ENCODE measurements around the gene MAST4. TPM values are rescaled to one million over a fixed set of nuclear protein-coding genes. Genes with fewer than 3 reads are reported as not detected.

Gene MAST4
- total RNA-seq, 4 donors from 2014 or later: 19.5 to 44.1 (median 24.1) TPM

GRCh38 chr5:66932457-66932856 lies 336.3 kb downstream of the MAST4 start:
- WGBS, 2 donors: 82 to 85% methylated on average over 3 of the region's 3 CpGs
- no peak for DNase-seq (ENCODE audit: low spot score in 2 of 2)

DNA sequence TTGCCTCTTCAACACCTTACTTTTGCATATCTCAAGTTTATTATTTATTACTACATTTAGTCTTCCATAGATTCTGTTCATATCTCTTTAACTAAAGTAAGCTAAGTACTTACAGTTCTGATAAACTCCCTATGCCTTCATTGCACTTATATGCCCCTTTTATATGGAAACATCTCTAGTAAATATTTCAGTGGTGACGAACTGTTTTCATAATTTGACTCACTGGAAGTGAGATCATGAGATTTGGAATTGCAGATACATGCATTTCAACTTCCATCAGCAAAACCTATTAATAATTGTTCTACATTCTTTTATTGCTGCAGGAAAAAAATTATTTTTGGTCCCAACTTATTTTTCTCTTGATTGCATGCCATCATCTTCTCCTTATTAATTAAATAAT lies 336.9 kb downstream of the MAST4 start:
- H3K27me3 ChIP-seq: no peaks in the 10 kb centered on the region
- H3K27ac ChIP-seq: no peak overlapping the region
- 68 to 79% methylated on average over 1 of the region's 1 CpG for whole genome bisulfite sequencing, 2 donors
- H3K36me3 ChIP-seq: no peaks in the 10 kb centered on the region
- no peak overlapping the region for H3K4me3 ChIP-seq
- TF ChIP-seq EP300 (IDR thresholded peaks at IDR 0.05) (no peak), CTCF (IDR thresholded peaks at IDR 0.05) (no peak), POLR2A (IDR thresholded peaks at IDR 0.05) (no peak)
- no peaks in the 10 kb centered on the region for H3K4me1 ChIP-seq
- no peak for DNase-seq (ENCODE audit: low spot score in 2 of 2)
- H3K9me3 ChIP-seq: no peaks in the 10 kb centered on the region

More at GRCh38 chr5:66932457-66932856, 336.3 kb downstream of the MAST4 start:
- H3K27me3 ChIP-seq: no peaks in the 10 kb centered on the region
- H3K4me1 ChIP-seq: no peaks in the 10 kb centered on the region
- no peak overlapping the region for H3K4me3 ChIP-seq
- H3K36me3 ChIP-seq: no peaks in the 10 kb centered on the region
- H3K9me3 ChIP-seq: no peaks in the 10 kb centered on the region
- no peak for TF ChIP-seq CTCF (IDR thresholded peaks at IDR 0.05)
- TF ChIP-seq EP300 (IDR thresholded peaks at IDR 0.05): no peak
- TF ChIP-seq POLR2A (IDR thresholded peaks at IDR 0.05): no peak
- H3K27ac ChIP-seq: no peak overlapping the region

DNA sequence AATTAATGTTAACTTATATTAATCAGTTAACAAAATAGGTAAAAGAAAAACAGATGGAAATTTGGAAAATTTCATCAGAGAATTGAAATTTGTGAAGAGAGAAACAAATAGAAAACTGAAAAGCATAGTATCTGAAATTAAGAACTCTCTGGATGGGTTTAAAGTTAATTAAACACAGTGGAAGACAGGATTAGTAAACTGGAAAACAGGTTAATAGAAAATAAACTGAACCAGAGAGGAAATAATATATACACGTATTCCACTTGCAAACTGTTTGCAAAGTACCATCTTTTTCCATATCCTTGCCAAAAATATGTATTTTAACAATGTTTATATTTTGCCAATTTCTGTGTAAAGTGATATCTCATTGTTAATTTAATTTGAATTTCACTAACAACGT lies 342.9 kb downstream of the MAST4 start:
- TF ChIP-seq EP300 (IDR thresholded peaks at IDR 0.05) (no peak), POLR2A (IDR thresholded peaks at IDR 0.05) (no peak), CTCF (IDR thresholded peaks at IDR 0.05) (no peak)
- H3K36me3 ChIP-seq: no peaks in the 10 kb centered on the region
- 93 to 94% methylated on average over 2 of the region's 2 CpGs for WGBS, 2 donors
- DNase-seq (ENCODE audit: low spot score in 2 of 2): no peak
- peaks cover 0 to 3% (median 0%) of the 10 kb centered on the region in 4 donors for H3K9me3 ChIP-seq
- no peak overlapping the region for H3K4me3 ChIP-seq
- H3K27ac ChIP-seq: no peak overlapping the region
- no peaks in the 10 kb centered on the region for H3K27me3 ChIP-seq
- H3K4me1 ChIP-seq: no peaks in the 10 kb centered on the region

DNA sequence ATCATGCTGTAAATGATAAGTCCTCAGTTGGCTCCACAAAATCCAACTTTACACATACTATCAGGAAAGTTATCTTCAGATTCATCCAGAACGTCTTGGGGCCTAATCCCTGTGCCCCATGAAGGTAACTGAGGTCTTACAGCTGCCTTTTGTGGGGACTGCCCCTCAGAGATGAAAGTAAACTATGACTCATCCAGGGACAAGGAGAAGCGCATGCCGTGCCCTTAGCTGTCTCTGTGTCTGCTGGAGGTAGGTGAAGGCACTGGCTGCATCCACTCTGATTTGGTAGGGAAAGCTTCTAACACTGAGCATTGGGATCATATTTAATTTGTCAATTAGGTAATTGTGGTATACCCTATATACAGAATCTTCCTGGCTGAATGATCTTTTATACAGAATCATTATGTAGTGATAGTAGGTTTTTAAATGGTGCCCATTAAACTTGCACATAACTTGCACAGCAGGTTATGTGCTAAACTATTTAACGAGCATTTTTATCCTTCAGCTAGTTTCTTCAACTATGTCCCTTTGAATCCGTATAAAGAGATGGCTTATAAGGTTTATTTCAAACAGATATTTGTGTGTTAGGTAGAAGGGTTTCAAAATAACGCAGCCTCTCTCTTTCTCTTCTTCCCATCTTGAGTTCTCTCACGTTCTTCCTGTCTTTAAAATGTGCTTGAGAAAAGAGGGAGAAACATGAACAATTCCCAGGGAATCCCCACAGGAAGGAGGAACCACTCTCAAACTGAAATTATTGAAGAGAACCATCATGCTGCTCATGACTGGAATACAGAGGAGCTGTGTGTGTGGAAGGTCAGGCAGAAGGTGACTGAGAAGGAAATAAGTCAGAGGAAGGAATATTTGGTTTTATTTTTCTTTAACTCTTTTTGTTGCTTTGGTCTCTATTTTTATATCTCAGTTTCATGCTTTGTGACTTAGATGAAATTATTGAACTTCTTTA lies 349.5 kb downstream of the MAST4 start:
- WGBS, 2 donors: 58 to 61% methylated on average over 7 of the region's 7 CpGs
- no peaks in the 10 kb centered on the region for H3K27me3 ChIP-seq
- H3K36me3 ChIP-seq: no peaks in the 10 kb centered on the region
- no peak overlapping the region for H3K27ac ChIP-seq
- no peak for DNase-seq (ENCODE audit: low spot score in 2 of 2)
- H3K9me3 ChIP-seq: no peaks in the 10 kb centered on the region
- no peak overlapping the region for H3K4me3 ChIP-seq
- H3K4me1 ChIP-seq: no peaks in the 10 kb centered on the region
- no peak for TF ChIP-seq CTCF (IDR thresholded peaks at IDR 0.05)
- no peak for TF ChIP-seq EP300 (IDR thresholded peaks at IDR 0.05)
- no peak for TF ChIP-seq POLR2A (IDR thresholded peaks at IDR 0.05)

GRCh38 chr5:66947458-66947857 lies 351.3 kb downstream of the MAST4 start:
- H3K27me3 ChIP-seq: no peaks in the 10 kb centered on the region
- 46 to 57% methylated on average over 4 of the region's 4 CpGs for WGBS, 2 donors

More at GRCh38 chr5:66947458-66947857, 351.3 kb downstream of the MAST4 start:
- H3K27ac ChIP-seq: no peak overlapping the region
- H3K9me3 ChIP-seq: no peaks in the 10 kb centered on the region
- H3K4me3 ChIP-seq: no peak overlapping the region
- no peaks in the 10 kb centered on the region for H3K36me3 ChIP-seq
- no peaks in the 10 kb centered on the region for H3K4me1 ChIP-seq
- no peak for DNase-seq (ENCODE audit: low spot score in 2 of 2)
- TF ChIP-seq POLR2A (IDR thresholded peaks at IDR 0.05): no peak
- TF ChIP-seq CTCF (IDR thresholded peaks at IDR 0.05): no peak
- TF ChIP-seq EP300 (IDR thresholded peaks at IDR 0.05): no peak

Measured in tibial nerve (tissue), 4 donors.